ENCODE results near the gene MICALL1.

- no peak for TF ChIP-seq CTCF (IDR thresholded peaks at IDR 0.05)
- no peak for TF ChIP-seq NR3C1 (IDR thresholded peaks at IDR 0.05)
- TF ChIP-seq POLR2A (IDR thresholded peaks at IDR 0.05; ENCODE audit: low read length) = no peak
Measured at GRCh38 chr22:37911697-37912096, 5.6 kb downstream of the MICALL1 start.

Measured in A549 (cell line).